Measurements from ENCODE around the gene MEIOC.
"Not testable (repeated sequence)": the region's sequence is repeated elsewhere in the genome, so short reads cannot be mapped to it uniquely, and the experiment has no call there.

MEIOC gene

GRCh38 chr17:44690746-44691306 lies 34.6 kb downstream of the MEIOC start:
- peak overlapping the region; percentile 100 for H4K8ac ChIP-seq (ENCODE audit: low read length)
- not testable (repeated sequence) for H3K4me2 ChIP-seq (ENCODE audit: low read length, poor library complexity, severe bottlenecking); H3K27ac ChIP-seq (ENCODE audit: low read length, poor library complexity, severe bottlenecking); H3K23ac ChIP-seq (ENCODE audit: low read length in 2 of 2); H2BK12ac ChIP-seq (ENCODE audit: low read length in 2 of 2); H3K4me1 ChIP-seq (ENCODE audit: control insufficient read depth, insufficient read depth, low read depth, low read length); H2AK5ac ChIP-seq (ENCODE audit: low read length, severe bottlenecking); H3K9me3 ChIP-seq (ENCODE audit: control insufficient read depth, low read length); H3K36me3 ChIP-seq (ENCODE audit: control insufficient read depth in 1 of 2, insufficient read depth in 2 of 2, low read depth in 1 of 2, low read length in 2 of 2); H2AFZ ChIP-seq (ENCODE audit: low read depth, low read length); H4K91ac ChIP-seq (ENCODE audit: low read length); H2BK120ac ChIP-seq (ENCODE audit: low read depth, low read length); H3K14ac ChIP-seq (ENCODE audit: low read length in 2 of 2); DNase-seq; H3K4ac ChIP-seq (ENCODE audit: low read depth in 1 of 2, low read length in 2 of 2); H2BK5ac ChIP-seq (ENCODE audit: low read depth, low read length, poor library complexity, severe bottlenecking); H3K18ac ChIP-seq (ENCODE audit: low read depth in 1 of 2, low read length in 2 of 2); H3K27me3 ChIP-seq (ENCODE audit: control insufficient read depth in 1 of 2, insufficient read depth in 1 of 2, low read length in 2 of 2); H2BK15ac ChIP-seq (ENCODE audit: low read depth, poor library complexity, severe bottlenecking)
- H3K79me1 ChIP-seq (replicated peaks; ENCODE audit: low read length, poor library complexity, severe bottlenecking) = peaks cover 18% of the 10 kb centered on the region
- peak overlapping the region; percentile 96 for H3K9ac ChIP-seq (ENCODE audit: low read length)
- WGBS = 85% methylated on average over 17 of the region's 21 CpGs
- peak overlapping the region in 1 of 2 experiments; percentile 100 for H3K4me3 ChIP-seq (ENCODE audit: insufficient read depth in 1 of 2, low read depth in 1 of 2, low read length in 2 of 2)

DNA sequence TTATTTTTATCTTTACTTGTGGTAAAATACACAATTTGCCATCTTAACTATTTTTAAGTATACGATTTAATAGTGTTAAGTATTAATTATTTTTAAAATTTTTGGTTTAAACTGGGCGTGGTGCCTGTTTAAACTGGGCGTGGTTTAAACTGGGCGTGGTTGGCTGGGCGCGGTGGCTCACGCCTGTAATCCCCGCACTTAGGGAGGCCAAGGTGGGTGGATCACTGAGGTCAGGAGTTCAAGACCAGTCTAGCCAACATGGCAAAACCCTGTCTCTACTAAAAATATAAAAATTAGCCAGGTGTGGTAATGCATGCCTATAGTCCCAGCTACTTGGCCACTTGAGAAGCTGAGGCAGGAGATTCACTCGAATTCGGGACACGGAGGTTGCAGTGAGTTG lies 37.3 kb downstream of the MEIOC start:
- no peaks in the 10 kb centered on the region for H3K27me3 ChIP-seq (ENCODE audit: control insufficient read depth in 1 of 2, insufficient read depth in 1 of 2, low read length in 2 of 2)
- no peak overlapping the region for H3K4me2 ChIP-seq (ENCODE audit: low read length, poor library complexity, severe bottlenecking)
- H3K9ac ChIP-seq (ENCODE audit: low read length) = no peak overlapping the region
- no peak overlapping the region for H2AFZ ChIP-seq (ENCODE audit: low read depth, low read length)
- no peak overlapping the region for H2BK12ac ChIP-seq (ENCODE audit: low read length in 2 of 2)
- H4K91ac ChIP-seq (ENCODE audit: low read length) = no peak overlapping the region
- no peak overlapping the region for H2BK120ac ChIP-seq (ENCODE audit: low read depth, low read length)
- H3K23ac ChIP-seq (ENCODE audit: low read length in 2 of 2) = no peak overlapping the region
- H3K14ac ChIP-seq (ENCODE audit: low read length in 2 of 2) = no peak overlapping the region
- H3K36me3 ChIP-seq (ENCODE audit: control insufficient read depth in 1 of 2, insufficient read depth in 2 of 2, low read depth in 1 of 2, low read length in 2 of 2) = no peaks in the 10 kb centered on the region
- H2BK5ac ChIP-seq (ENCODE audit: low read depth, low read length, poor library complexity, severe bottlenecking) = no peak overlapping the region
- no peak overlapping the region for H3K18ac ChIP-seq (ENCODE audit: low read depth in 1 of 2, low read length in 2 of 2)
- no peak overlapping the region for H2BK15ac ChIP-seq (ENCODE audit: low read depth, poor library complexity, severe bottlenecking)
- H4K8ac ChIP-seq (ENCODE audit: low read length) = no peak overlapping the region
- no peak overlapping the region for H3K4ac ChIP-seq (ENCODE audit: low read depth in 1 of 2, low read length in 2 of 2)
- no peak overlapping the region for H3K4me3 ChIP-seq (ENCODE audit: insufficient read depth in 1 of 2, low read depth in 1 of 2, low read length in 2 of 2)
- H3K9me3 ChIP-seq (ENCODE audit: control insufficient read depth, low read length) = no peaks in the 10 kb centered on the region
- no peak overlapping the region for H3K27ac ChIP-seq (ENCODE audit: low read length, poor library complexity, severe bottlenecking)
- WGBS = 86% methylated on average over 11 of the region's 11 CpGs
- no peak overlapping the region for H2AK5ac ChIP-seq (ENCODE audit: low read length, severe bottlenecking)
- H3K4me1 ChIP-seq (ENCODE audit: control insufficient read depth, insufficient read depth, low read depth, low read length) = peaks cover 5% of the 10 kb centered on the region
- no peak for DNase-seq
- peaks cover 11% of the 10 kb centered on the region for H3K79me1 ChIP-seq (replicated peaks; ENCODE audit: low read length, poor library complexity, severe bottlenecking)

DNA sequence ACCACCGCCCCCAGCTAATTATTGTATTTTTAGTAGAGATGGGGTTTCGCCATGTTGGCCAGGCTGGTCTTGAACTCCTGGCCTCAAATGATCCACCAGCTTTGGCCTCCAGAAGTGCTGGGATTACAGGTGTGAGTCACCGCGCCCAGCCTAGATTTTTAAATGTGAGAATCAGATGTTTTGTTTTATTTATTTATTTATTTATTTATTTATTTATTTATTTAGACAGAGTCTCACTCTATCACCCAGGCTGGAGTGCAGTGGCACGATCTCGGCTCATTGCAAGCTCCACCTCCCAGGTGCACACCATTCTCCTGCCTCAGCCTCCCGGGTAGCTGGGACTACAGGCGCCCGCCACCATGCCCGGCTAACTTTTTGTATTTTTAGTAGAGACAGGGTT lies 44.0 kb downstream of the MEIOC start:
- H3K9me3 ChIP-seq (ENCODE audit: control insufficient read depth, low read length); H2BK12ac ChIP-seq (ENCODE audit: low read length in 2 of 2); DNase-seq; H3K36me3 ChIP-seq (ENCODE audit: control insufficient read depth in 1 of 2, insufficient read depth in 2 of 2, low read depth in 1 of 2, low read length in 2 of 2); H3K27me3 ChIP-seq (ENCODE audit: control insufficient read depth in 1 of 2, insufficient read depth in 1 of 2, low read length in 2 of 2); H3K9ac ChIP-seq (ENCODE audit: low read length); H3K27ac ChIP-seq (ENCODE audit: low read length, poor library complexity, severe bottlenecking); H3K79me1 ChIP-seq (replicated peaks; ENCODE audit: low read length, poor library complexity, severe bottlenecking); H3K4me1 ChIP-seq (ENCODE audit: control insufficient read depth, insufficient read depth, low read depth, low read length); H2AK5ac ChIP-seq (ENCODE audit: low read length, severe bottlenecking); H3K23ac ChIP-seq (ENCODE audit: low read length in 2 of 2); H2BK5ac ChIP-seq (ENCODE audit: low read depth, low read length, poor library complexity, severe bottlenecking); H3K4me2 ChIP-seq (ENCODE audit: low read length, poor library complexity, severe bottlenecking); H3K4me3 ChIP-seq (ENCODE audit: insufficient read depth in 1 of 2, low read depth in 1 of 2, low read length in 2 of 2); H2BK15ac ChIP-seq (ENCODE audit: low read depth, poor library complexity, severe bottlenecking); H3K4ac ChIP-seq (ENCODE audit: low read depth in 1 of 2, low read length in 2 of 2); H3K14ac ChIP-seq (ENCODE audit: low read length in 2 of 2); H2BK120ac ChIP-seq (ENCODE audit: low read depth, low read length); H4K91ac ChIP-seq (ENCODE audit: low read length); H4K8ac ChIP-seq (ENCODE audit: low read length); H2AFZ ChIP-seq (ENCODE audit: low read depth, low read length); H3K18ac ChIP-seq (ENCODE audit: low read depth in 1 of 2, low read length in 2 of 2): not testable (repeated sequence)
- WGBS = 84% methylated on average over 6 of the region's 10 CpGs

GRCh38 chr17:44707755-44708400 lies 51.6 kb downstream of the MEIOC start:
- DNase-seq = no peak
- H4K91ac ChIP-seq (ENCODE audit: low read length) = no peak overlapping the region
- H3K4me2 ChIP-seq (ENCODE audit: low read length, poor library complexity, severe bottlenecking) = peak overlapping the region; percentile 57
- no peak overlapping the region for H3K14ac ChIP-seq (ENCODE audit: low read length in 2 of 2)
- whole genome bisulfite sequencing = 54% methylated on average over 4 of the region's 4 CpGs
- H3K4me1 ChIP-seq (ENCODE audit: control insufficient read depth, insufficient read depth, low read depth, low read length) = peaks cover 6% of the 10 kb centered on the region
- peak overlapping the region; percentile 27 for H2BK120ac ChIP-seq (ENCODE audit: low read depth, low read length)
- H3K4me3 ChIP-seq (ENCODE audit: insufficient read depth in 1 of 2, low read depth in 1 of 2, low read length in 2 of 2) = peak overlapping the region in 1 of 2 experiments; percentile 91
- H3K9me3 ChIP-seq (ENCODE audit: control insufficient read depth, low read length) = no peaks in the 10 kb centered on the region
- H2AFZ ChIP-seq (ENCODE audit: low read depth, low read length) = no peak overlapping the region
- H4K8ac ChIP-seq (ENCODE audit: low read length) = no peak overlapping the region
- H3K18ac ChIP-seq (ENCODE audit: low read depth in 1 of 2, low read length in 2 of 2) = no peak overlapping the region
- H2BK12ac ChIP-seq (ENCODE audit: low read length in 2 of 2) = no peak overlapping the region
- H2BK5ac ChIP-seq (ENCODE audit: low read depth, low read length, poor library complexity, severe bottlenecking) = no peak overlapping the region
- H3K27ac ChIP-seq (ENCODE audit: low read length, poor library complexity, severe bottlenecking) = no peak overlapping the region
- H2BK15ac ChIP-seq (ENCODE audit: low read depth, poor library complexity, severe bottlenecking) = no peak overlapping the region
- H2AK5ac ChIP-seq (ENCODE audit: low read length, severe bottlenecking) = peak overlapping the region; percentile 65
- H3K9ac ChIP-seq (ENCODE audit: low read length) = peak overlapping the region; percentile 83
- no peaks in the 10 kb centered on the region for H3K27me3 ChIP-seq (ENCODE audit: control insufficient read depth in 1 of 2, insufficient read depth in 1 of 2, low read length in 2 of 2)
- H3K36me3 ChIP-seq (ENCODE audit: control insufficient read depth in 1 of 2, insufficient read depth in 2 of 2, low read depth in 1 of 2, low read length in 2 of 2) = no peaks in the 10 kb centered on the region
- peaks cover 12% of the 10 kb centered on the region for H3K79me1 ChIP-seq (replicated peaks; ENCODE audit: low read length, poor library complexity, severe bottlenecking)
- H3K4ac ChIP-seq (ENCODE audit: low read depth in 1 of 2, low read length in 2 of 2) = no peak overlapping the region
- H3K23ac ChIP-seq (ENCODE audit: low read length in 2 of 2) = no peak overlapping the region
